ENCODE data around the gene RPLP2.
A peak's percentile ranks its signal among the peaks of the same experiment; 100 is the strongest.

RPLP2 gene

DNA sequence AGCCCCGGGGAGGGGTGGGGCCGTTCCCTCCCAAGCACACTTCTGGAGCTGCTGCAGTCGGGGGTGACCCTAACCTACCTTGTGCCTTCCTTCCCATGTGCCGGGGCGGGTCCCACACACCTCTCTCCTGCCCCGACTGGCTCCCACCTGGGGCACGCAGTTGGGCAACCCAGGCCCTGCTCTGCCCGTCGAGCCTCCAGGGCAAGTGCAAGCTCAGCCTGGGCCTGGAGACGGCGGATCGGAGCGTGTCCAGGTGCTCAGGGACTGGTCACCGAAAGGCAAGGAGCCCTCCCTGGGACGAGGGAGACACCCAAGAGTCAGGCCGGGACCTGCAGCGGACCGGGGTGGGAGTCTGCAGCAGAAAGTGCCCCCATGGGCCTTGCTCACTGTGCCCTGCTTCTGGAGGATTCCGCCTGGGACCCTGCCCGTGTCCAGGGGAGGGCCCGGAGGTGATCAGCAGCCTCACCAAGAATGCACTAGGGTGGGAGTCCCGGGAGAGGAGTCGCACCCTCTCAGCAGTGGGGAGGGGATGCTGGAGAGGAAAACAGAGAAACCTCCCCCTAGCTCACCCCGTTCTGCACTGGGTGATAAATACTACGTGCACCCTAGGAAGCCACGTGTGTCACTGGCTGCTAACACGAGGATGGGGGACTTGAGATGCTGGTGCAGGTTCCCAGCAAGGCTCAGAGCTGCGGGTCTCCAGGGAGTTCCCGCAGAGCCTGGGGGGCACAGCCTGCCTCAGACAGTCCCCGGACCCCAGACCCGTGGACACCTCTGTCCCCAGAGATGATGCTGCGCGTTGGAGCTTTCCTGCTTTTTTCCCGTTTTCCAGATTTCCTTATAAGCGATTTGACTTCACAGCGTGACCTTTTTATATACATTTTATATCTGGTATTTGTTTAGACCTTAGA is 27.2 kb upstream of the RPLP2 start:
- no peaks in the 10 kb centered on the region for H3K27me3 ChIP-seq (replicated peaks)
- no peak overlapping the region for H3K27ac ChIP-seq
- TF ChIP-seq, protein P1, sequence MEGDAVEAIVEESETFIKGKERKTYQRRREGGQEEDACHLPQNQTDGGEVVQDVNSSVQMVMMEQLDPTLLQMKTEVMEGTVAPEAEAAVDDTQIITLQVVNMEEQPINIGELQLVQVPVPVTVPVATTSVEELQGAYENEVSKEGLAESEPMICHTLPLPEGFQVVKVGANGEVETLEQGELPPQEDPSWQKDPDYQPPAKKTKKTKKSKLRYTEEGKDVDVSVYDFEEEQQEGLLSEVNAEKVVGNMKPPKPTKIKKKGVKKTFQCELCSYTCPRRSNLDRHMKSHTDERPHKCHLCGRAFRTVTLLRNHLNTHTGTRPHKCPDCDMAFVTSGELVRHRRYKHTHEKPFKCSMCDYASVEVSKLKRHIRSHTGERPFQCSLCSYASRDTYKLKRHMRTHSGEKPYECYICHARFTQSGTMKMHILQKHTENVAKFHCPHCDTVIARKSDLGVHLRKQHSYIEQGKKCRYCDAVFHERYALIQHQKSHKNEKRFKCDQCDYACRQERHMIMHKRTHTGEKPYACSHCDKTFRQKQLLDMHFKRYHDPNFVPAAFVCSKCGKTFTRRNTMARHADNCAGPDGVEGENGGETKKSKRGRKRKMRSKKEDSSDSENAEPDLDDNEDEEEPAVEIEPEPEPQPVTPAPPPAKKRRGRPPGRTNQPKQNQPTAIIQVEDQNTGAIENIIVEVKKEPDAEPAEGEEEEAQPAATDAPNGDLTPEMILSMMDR (IDR thresholded peaks at IDR 0.05; ENCODE audit: low read depth, low read length, missing control alignments): no peak
- H3K4me3 ChIP-seq (ENCODE audit: low read depth, low read length): no peak overlapping the region
- H3K36me3 ChIP-seq (replicated peaks): no peaks in the 10 kb centered on the region
- DNase-seq: no peak
- in situ Hi-C loops (cut with HindIII; ENCODE audit: low pct_ligation_motif_present, low sequenced_read_pairs): no loop called here

- in situ Hi-C loops (cut with HindIII; ENCODE audit: low pct_ligation_motif_present, low sequenced_read_pairs): no loop called here
- TF ChIP-seq, protein P1 (IDR thresholded peaks at IDR 0.05; ENCODE audit: low read depth, low read length, missing control alignments): peak; percentile 91
- H3K36me3 ChIP-seq (replicated peaks): no peaks in the 10 kb centered on the region
- H3K4me3 ChIP-seq (ENCODE audit: low read depth, low read length): no peak overlapping the region
- H3K27ac ChIP-seq: no peak overlapping the region
- DNase-seq: peak; percentile 62
- H3K27me3 ChIP-seq (replicated peaks): no peaks in the 10 kb centered on the region
Measured at GRCh38 chr11:783581-784015, 26.2 kb upstream of the RPLP2 start.

GRCh38 chr11:786235-787083 is 23.3 kb upstream of the RPLP2 start:
- Histone ChIP-seq H3K27me3 (replicated peaks) (no peaks in the 10 kb centered on the region), H3K36me3 (replicated peaks) (no peaks in the 10 kb centered on the region), H3K4me3 (ENCODE audit: low read depth, low read length) (no peak overlapping the region), H3K27ac (no peak overlapping the region)
- in situ Hi-C loops (cut with HindIII; ENCODE audit: low pct_ligation_motif_present, low sequenced_read_pairs): no loop called here
- TF ChIP-seq, protein P1 (IDR thresholded peaks at IDR 0.05; ENCODE audit: low read depth, low read length, missing control alignments): no peak
- no peak for DNase-seq

DNA sequence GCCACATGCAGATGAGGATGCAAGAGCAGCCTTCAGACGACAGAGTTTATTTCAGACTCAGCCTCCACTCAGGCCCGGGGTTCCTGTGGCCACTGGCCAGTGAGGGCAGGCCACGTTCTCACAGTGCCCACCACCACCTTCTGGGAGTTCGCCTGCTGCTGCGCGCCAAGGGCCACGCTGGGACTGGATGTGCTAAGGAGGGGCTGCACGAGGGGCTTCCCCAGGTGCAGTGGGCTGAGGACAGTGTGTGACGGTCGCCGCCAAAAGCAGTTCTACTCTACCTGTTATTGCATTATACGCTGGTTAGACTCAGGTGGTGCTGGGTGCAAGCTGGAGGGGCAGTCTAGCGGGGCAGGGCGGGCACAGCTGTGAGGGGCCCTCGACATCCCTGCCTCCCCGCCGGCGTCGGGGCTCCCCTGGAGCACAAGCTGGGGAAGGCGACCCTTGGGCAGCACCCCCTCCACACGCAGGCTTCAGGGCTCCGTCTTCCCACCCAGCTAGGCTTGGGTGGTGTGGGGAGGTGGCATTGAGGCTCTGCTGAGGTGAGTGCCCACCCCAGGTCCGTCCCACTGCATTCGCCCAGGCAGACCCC is 22.6 kb upstream of the RPLP2 start:
- H3K4me3 ChIP-seq (ENCODE audit: low read depth, low read length): no peak overlapping the region
- H3K27ac ChIP-seq: no peak overlapping the region
- no peaks in the 10 kb centered on the region for H3K27me3 ChIP-seq (replicated peaks)
- DNase-seq: no peak
- peaks cover 6% of the 10 kb centered on the region for H3K36me3 ChIP-seq (replicated peaks)
- TF ChIP-seq, protein P1 (IDR thresholded peaks at IDR 0.05; ENCODE audit: low read depth, low read length, missing control alignments): no peak
- in situ Hi-C loops (cut with HindIII; ENCODE audit: low pct_ligation_motif_present, low sequenced_read_pairs): no loop called here

GRCh38 chr11:788009-788640 is 21.6 kb upstream of the RPLP2 start:
- Histone ChIP-seq H3K27me3 (replicated peaks) (no peaks in the 10 kb centered on the region), H3K4me3 (ENCODE audit: low read depth, low read length) (no peak overlapping the region), H3K27ac (no peak overlapping the region), H3K36me3 (replicated peaks) (peaks cover 10% of the 10 kb centered on the region)
- in situ Hi-C loops (cut with HindIII; ENCODE audit: low pct_ligation_motif_present, low sequenced_read_pairs): no loop called here
- TF ChIP-seq, protein P1 (IDR thresholded peaks at IDR 0.05; ENCODE audit: low read depth, low read length, missing control alignments): peak; percentile 32
- no peak for DNase-seq
